RPMI7951 (cell line): ENCODE results near the gene NUSAP1. TPM values are rescaled to one million over a fixed set of nuclear protein-coding genes. Genes with fewer than 3 reads are reported as not detected.
"Not testable (repeated sequence)": the region's sequence is repeated elsewhere in the genome, so short reads cannot be mapped to it uniquely, and the experiment has no call there.

ENCODE experiments used
- DNase-seq: peaks from one replicate; pipeline ENCODE4 v3.0.0-alpha.2; 2012; ENCODE audit warnings: low read depth
- total RNA-seq: library from RNA; depleted of rRNA; stranded (reverse); fragments of >200 nt; shearing (Covaris generic); gene quantifications from 2 replicates; pipeline ENCODE4 v1.2.3, GENCODE V29; 2014

The NUSAP1 gene
- total RNA-seq, 1 experiment from 2014 or later = 426 TPM

DNA sequence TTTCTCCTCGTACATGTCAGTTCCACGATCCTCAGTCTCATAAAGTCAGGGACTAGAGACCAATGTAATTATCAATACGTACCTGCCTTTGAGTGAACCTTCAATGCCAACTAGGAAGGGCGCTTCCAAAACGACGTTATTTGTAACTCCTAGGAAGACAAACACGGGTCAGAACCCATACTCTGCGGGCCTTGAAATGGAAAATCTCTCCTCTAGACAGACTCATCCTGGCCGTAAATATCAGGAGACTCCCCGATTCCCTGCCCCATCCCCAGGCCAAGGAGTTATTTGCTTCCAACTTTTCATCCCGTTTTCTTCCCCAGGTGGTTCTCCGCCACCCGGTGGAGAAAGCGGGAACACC is 868 bp upstream of the NUSAP1 start:
- DNase-seq = no peak

DNA sequence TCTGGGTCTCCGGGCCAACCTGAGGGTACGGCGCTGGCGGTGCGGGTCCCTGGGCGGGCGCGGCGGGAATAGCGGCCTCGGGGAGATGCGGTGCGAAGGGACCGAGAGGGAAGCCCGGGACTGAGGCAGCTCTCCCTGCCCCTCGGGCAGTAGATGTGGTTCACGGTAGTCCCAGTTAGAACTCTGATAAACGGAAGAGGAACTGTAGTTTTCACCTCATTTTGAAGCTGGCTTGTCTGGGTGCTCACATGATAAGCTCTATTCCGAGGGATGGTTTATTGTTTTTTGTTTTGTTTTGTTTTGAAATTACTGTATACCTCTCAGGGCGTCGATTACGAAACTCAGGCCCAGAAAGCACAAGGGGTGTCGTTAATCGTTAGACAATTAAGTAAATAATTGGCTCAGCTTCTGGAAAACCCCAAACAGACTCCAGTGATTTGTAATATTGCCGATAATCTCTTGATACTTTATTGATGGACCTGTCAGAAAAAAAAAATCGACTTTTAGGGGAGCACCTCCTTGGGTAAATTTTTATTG is 413 bp downstream of the NUSAP1 start:
- no peak for DNase-seq

DNA sequence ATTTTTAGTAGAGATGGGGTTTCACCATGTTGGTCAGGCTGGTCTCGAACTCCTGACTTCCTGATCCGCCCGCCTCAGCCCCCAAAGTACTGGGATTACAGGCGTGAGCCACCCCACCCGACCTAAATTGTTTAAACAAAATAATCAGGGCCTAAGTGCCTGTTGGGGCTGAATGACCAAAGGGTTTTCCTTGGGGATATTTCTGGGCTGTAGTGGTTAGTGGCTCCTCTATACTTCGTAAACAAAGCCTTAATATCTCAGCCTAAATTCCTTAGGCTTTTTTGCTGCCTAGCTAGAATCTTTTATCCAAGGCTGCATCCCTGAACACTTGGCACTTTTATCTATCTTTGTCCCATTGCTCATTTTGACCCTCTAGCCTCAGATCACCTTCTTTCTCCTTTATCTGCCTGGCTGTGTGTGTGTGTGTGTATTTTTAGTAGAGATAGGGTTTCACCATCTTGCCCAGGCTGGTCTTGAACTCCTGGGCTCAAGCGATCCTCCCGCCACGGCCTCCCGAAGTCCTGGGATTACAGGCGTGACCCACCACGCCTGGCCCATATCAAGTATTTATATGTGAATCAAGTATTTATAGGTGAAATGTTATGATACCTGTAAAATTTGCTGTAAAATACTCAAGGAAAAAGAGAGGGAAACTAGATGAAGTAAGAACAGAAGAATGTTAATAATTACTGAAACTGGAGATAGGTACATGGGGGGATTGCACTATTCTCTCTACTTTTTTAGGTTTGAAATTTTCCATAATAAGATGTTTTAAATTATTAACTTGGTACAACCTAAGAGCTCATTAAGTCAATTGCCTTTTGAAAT is 1.8 kb downstream of the NUSAP1 start:
- DNase-seq = no peak

DNA sequence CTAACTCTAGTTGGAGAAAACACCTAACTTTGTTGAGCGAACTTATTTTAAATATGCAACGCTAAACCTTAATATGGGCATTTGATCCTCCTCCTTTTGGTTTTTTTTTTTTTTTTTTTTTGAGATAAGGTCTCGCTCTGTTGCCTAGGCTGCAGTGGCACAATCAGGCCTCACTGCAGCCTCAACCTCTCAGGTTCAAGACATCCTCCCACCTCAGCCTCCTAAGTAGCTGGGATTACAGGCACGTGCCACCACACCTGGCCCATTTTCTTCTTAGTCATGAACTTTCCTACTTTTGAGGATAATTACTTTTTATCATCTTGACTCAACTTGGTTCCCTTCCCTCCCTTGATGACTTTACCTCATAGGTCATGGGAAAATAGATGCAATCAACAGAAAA is 3.9 kb downstream of the NUSAP1 start:
- DNase-seq = no peak

DNA sequence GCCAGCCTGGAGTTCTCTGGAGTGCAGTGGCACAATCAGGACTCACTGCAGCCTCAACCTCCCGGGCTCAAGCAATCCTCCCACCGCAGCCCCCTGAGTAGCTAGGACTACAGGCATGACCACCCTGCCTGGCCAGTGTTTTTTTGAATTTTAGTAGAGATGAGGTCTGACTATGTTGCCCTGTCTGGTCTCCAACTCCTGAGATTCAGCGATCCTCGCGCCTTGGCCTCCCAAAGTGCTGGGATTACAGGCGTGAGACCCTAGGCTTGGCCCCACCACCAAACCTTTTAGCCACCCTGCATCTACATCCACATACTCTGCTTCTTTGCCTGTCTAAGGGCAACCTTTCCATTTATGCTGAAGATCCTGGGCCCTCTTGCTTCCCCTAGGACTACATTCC is 4.4 kb downstream of the NUSAP1 start:
- no peak for DNase-seq

DNA sequence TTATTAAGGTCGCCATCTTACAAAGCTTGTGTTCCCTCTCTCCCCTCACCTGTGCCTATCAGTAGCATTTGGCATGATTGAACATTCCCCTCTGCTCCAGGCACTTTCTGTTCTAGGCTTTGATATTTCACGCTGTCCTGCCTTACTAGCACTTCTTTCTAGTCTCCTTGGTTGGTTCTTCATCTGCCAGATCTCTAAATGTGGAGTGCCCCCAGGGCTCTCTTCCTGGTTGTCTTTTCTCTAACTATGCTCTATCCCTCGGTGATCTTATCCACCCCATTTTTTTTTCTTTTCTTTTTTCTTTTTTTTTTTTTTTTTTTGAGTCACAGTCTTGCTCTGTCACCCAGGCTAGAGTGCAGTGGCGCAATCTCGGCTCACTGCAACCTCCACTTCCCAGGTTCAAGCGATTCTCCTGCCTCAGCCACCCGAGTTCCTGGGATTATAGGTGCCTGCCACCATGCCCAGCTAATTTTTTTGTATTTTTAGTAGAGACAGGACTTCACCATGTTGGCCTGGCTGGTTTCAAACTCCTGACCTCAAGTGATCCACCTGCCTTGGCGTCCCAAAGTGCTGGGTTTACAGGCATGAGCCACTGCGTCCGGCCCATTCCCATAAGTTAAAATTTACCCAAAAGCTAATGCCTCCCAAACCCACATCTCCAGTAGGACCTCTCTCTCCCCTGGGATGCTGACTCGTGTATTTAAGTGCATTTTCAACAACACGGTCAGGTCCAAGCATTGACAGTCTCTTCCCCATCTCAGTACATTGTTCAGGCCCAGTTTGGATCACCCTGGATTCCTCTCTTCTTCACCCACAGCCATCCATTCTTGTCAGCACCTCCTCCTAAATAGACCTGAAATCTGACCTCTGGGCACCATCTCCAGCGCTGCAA is 5.2 kb downstream of the NUSAP1 start:
- peak; percentile 65 for DNase-seq

DNA sequence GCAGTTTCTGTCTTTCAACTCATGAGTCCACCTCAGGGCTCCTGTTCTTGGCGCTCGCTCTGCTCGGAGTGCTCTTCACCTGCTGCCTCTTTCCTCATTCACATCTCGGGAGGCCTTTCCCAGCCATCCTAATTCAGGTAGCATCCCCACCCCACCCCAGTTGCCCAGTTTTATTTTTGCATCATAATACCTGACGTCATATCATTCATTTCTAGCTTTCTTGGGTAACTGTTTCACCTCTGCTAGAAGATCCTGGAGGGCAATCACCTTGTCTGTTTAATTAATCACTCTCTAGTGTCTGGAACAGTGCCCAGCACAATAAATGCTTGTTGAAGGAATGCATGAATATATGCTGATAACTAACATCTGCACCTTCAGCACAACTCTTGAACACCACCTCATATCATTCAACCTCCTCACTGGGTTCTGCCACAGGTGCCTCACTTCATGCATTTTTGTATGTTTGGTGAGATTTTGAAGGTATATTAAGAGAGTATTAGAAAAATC is 7.6 kb downstream of the NUSAP1 start:
- DNase-seq = no peak

DNA sequence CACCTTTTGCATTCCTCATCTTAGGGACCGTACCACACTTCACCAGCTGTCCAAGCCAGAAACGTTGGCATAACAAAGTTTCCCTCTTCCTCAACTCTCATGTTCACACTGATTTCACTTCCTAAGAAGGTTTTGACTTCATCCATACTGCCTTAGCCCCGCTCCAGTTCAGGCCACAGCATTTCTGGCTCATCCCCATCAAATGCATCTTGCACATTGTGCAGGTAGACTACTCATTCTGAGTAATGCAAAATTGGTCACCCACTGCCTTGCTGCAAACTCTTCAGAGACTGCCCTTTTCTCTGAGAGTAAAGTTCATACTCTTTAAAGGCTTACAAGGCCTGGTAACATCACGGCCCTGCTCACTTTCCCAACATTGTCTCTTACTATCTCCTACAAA is 8.8 kb downstream of the NUSAP1 start:
- no peak for DNase-seq

DNA sequence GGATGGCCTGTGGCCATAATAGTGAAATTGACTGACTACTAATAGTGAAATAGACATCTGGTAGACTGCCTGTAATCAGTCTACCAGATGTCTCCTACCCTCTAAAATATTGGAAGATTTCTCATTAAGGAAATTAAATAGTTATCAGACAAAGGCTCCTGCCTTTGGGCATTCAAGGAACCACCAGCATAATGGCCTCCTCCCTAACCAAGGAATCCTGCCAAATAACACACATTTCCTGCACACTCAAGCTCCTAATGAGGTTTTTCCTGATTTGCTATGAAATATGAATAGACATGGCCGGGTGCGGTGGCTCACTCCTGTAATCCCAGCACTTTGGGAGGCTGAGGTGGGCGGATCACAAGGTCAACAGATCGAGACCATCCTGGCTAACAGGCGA is 14.6 kb downstream of the NUSAP1 start:
- no peak for DNase-seq

DNA sequence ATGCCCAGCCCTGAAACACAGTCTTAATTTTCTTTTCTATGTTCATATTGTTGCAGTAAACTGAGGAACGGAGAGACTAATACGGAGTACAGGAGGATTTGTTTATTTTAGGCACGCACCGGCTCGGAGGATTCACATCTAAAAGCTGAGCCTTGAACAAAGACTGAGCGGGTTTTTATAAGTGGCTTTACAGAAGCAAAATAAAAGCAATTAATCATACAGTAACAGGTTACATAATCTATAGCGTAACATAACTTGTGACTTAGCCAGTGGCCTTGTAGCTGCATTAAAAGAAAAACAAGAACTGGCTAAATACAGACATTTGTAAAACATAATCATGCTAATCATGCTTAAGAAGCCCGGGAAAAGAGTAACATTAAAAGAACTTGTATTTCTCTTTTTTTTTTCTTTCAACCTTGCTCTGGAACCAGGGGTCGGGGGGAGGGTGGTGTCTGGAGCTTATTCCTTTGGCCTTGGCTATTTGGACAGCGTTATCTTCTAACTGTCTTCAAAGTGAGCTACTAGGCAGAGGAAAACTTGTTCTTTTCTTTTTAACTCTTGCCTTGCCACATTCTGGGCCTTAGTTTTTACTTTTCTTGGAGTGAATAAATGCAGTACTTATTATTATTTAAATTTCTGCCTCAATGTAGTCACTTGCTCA is 17.5 kb downstream of the NUSAP1 start:
- DNase-seq = no peak

DNA sequence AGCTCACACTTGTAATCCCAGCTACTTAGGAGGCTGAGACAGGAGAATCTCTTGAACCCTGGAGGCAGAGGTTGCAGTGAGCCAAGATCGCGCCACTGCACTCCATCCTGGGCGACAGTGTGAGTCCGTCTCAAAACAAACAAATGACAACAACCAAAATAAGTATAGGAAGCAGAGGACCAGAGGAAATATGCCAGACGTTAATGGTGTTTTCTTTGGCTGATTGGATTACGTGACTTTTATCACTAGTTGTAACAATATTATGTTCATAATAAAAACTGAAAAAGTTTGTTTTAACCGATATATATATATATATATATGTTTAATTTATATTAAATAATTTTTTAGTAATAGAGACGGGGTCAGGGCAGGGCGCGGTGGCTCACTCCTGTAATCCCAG is 21.7 kb downstream of the NUSAP1 start:
- DNase-seq = no peak

DNA sequence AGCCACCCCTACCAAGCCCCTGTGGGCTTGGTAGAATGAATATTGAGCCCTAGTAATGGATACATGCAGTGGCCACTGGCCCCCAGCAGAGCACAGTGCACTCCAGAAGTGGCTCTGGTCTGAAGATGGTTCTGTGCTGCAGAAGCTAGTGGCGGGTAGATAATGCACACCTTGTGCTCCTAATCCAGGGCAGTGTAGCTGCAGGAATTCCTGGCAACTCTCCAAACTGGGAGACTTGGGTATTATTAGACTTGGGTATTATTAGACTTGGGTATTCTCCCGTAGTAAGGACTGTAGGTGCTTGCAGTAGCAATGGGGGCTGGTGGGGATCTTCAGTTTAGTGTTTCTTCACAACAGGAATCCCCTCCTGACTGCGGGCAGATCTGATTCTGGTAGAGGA is 34.7 kb downstream of the NUSAP1 start:
- peak; percentile 10 for DNase-seq

DNA sequence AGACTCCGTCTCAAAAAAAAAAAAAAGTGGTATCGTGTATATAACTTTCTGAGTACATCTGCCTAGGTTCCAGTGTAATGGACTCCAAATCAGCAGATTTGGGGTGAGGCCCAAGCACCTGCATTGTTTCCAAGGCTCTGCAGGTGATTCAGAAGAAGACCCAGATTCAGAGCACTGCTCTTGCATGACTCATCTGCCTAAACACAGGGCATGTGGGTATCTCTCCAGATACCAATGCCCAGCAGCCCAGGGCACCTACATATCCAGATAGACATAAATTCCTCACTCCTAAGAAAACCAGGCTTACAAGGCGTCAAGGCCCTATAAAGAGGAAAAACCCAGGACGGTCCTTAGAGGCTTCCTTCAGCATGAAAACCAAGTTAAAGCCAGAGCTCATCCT is 45.3 kb downstream of the NUSAP1 start:
- DNase-seq = no peak

DNA sequence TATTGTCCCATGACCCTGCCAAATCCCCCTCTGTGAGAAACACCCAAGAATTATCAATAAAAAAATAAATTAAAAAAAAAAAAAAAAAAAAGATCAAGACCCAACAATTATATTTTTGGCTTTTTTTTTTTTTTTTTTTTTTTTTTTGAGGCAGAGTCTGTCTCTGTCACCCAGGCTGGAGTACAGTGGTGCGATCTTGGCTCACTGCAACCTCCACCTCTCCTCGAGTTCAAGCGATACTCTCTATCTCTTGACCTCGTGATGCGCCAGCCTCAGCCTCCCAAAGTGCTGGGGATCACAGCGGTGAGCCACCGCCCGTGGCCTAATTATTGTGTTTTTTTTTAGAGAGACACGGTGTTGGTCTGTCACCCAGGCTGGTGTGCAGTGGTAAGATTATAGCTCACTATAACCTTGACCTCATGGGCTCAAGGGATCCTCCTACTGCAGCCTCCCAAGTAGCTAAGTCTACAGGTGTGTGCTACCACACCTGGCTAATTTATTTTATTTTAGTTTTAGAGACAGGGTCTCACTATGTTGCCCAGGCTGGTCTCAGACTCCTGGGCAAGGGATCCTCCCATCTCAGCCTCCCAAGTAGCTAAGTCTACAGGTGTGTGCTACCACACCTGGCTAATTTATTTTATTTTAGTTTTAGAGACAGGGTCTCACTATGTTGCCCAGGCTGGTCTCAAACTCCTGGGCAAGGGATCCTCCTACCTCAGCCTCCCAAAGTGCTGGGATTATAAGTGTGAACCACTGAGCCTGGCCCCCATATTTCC is 51.5 kb downstream of the NUSAP1 start:
- not testable (repeated sequence) for DNase-seq

DNA sequence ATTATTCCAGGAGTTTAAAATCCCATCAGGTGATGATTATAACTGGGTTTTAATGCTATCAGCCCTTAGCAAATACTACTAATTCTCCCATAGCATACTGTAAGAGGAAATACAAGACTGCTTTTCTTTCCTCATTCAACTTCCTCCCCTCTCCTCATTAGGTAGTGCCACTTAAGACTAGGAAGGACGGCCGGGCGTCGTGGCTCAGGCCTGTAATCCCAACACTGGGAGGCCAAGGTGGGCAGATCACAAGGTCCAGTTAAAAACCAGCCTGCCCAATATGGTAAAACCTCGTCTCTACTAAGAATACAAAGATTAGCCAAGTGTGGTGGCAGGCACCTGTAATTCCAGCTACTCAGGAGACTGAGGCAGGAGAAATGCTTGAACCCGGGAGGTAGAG is 55.0 kb downstream of the NUSAP1 start:
- DNase-seq = no peak

DNA sequence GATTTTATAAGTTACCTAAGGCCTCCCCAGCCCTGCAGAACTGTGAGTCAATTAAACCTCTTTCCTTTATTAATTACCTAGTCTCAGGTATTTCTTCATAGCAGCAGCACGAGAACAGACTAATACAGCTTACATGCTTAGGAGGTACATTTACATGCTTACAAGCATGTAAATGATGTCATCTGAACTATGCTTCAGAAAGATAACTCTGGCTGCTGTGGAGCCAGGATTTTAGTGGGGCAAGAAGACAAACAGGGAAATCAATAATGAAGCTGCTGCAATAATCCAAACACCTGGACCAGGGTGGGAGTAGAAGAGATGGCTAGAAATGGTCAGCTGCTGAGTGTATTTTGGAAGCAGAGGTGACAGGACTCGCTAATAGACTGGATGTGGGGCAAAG is 60.0 kb downstream of the NUSAP1 start:
- DNase-seq = no peak

DNA sequence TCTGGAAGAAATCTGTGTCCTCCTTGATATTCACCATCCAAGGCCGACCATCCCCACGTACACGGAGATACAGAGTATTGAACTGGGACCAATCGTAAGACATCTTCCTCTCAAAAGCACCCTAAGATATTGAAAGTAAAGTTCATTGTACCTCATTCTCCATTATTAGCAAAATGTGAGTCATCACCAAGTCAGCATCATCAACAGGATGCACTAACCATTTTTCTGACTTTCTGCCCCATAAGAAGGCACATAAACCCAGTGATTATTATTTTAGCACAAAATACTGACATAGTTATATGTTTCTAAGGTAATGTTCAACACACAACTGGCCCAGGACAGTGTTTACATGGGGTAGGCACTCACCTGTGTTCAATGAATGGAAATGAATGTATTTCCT is 62.2 kb downstream of the NUSAP1 start:
- no peak for DNase-seq

DNA sequence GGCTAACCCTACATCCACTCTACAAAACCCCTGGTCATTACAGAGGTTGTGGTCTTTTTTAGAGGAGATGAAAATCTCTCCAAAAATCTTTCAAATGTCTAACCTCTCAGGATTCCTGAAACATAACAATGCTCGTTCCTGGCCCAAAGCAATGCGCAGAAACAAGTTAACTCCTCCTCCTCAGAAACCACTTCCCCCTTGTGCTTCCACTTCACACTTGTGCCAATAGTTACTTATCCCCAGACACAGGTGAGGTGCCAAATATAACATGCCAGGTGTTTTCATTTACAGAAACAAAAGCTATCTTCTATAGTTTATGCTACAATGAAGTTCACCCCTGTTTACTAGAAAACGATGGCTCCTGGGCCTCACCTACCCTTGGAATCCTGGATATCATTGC is 63.4 kb downstream of the NUSAP1 start:
- DNase-seq = no peak

DNA sequence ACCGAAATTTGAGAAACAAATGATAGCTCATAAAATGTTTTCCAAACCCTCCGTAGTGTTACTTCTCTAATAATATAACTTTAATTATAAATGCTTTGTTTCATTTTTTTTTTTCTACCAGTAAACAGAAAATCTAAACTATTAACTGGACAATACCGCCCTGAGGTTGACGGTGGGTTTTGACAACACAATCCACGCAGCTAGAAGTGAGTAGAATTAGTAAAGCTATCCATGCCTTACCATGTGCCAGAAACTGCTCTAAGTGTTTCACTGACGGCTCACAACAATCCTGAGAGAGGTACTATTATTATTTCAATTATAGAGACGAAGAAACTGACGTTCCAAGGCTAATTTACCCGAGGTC is 69.2 kb downstream of the NUSAP1 start:
- DNase-seq = no peak

DNA sequence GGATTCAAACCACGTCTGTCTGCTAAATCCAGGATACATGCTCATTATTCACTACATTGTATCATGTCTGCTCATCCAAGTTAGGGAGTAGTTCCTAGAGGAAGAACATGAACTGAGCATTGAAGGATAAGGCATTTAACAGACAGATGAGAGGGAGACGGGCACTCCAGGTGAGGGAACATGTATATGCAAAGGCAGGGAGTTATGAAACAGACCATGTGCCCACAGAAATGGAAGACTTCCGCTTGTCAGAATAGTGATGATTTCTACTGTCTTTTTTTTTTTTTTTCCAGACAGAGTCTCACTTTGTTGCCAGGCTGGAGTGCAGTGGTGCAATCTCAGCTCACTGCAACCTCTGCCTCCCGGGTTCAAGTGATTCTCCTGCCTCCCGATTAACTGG is 74.7 kb downstream of the NUSAP1 start:
- no peak for DNase-seq

DNA sequence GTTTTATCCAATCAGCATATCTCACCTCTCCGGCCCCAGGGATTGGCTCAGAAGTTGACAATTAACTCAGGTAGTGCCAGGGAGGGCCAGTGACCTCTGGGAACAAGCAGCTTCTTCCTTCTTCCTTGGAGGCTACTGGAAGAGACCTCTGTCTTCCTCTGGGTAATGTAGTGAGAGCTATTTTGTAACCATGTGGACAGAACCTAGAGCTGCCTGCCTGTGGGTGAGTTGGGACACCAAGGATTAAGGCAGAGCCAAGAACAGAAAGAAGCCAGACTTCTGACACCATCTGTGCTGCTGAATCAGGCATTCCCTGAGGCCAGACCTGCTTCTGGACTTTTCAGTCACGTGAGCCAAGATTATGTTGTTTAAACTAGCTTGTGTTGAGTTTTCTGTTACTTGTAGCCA is 75.6 kb downstream of the NUSAP1 start:
- peak; percentile 69 for DNase-seq
